Left cardiac atrium (tissue), 4 donors: ENCODE results near the gene CENPO. TPM values are rescaled to one million over a fixed set of nuclear protein-coding genes. Genes with fewer than 3 reads are reported as not detected.
A peak's percentile ranks its signal among the peaks of the same experiment; 100 is the strongest.

ENCODE experiments used
- ATAC-seq, 2 donors: fragments of 200-7000 bp; cut with Tn5 transposase; one replicate each; pipeline ENCODE4 v1.9.1; 2020; ENCODE audit warnings: mild to moderate bottlenecking in 2 of 2, moderate library complexity in 2 of 2
- DNase-seq: peaks from one replicate; pipeline ENCODE4 v3.0.0-alpha.2; 2020
- intact Hi-C, 2 donors: fragments of 100-400 bp; cut with DNase I; formaldehyde crosslinking; loops; one replicate each; pipeline versions ENCODE4 v1.14.1 to v1.15.1; 2022 to 2023
- long read RNA-seq: library from polyadenylated mRNA; unstranded; transcript quantifications from one replicate; pipeline ENCODE4 v2.0.0, GENCODE V29; 2021
- total RNA-seq, 2 donors: library from RNA; stranded (reverse); fragmentation: NEBNext Ultra II Directional; extraction: Animal tissue kit (Norgen Biotek cat#: 25700); gene quantifications; one replicate each; pipeline ENCODE4 v1.2.1, GENCODE V29; 2021
- donor health status: DM: no; HTN: yes; CAD: no.
- donor health status: DM: no; HTN: yes; CAD: no; lungs with severe emphysema.
- donor health status: DM: yes; HTN: yes; CAD: no.
- donor health status: Dilated cardiomyopathy.

CENPO gene, protein sequence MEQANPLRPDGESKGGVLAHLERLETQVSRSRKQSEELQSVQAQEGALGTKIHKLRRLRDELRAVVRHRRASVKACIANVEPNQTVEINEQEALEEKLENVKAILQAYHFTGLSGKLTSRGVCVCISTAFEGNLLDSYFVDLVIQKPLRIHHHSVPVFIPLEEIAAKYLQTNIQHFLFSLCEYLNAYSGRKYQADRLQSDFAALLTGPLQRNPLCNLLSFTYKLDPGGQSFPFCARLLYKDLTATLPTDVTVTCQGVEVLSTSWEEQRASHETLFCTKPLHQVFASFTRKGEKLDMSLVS
- total RNA-seq, result 1 to 10 TPM; 3.0 to 4.2 TPM
- long read RNA-seq, result 0 reads

- intact Hi-C loops, result loop anchor here in 1 of 2 donors (10.0 kb wide), 1 partner anchor 298 kb away; the partner anchor contains the start of gene NCOA1
- DNase-seq, result peak; percentile 98
- ATAC-seq, result peak; percentile 99
Observed at GRCh38 chr2:24792874-24793760, at the start of gene CENPO, which contains the start of gene PTRHD1. TSS of gene CENPO (plus strand) at chr2:24793425. CDS start at chr2:24793920, 495 bp downstream. TSS of gene PTRHD1 (minus strand) at chr2:24793391. CDS start at chr2:24793377, 14 bp downstream.

DNA sequence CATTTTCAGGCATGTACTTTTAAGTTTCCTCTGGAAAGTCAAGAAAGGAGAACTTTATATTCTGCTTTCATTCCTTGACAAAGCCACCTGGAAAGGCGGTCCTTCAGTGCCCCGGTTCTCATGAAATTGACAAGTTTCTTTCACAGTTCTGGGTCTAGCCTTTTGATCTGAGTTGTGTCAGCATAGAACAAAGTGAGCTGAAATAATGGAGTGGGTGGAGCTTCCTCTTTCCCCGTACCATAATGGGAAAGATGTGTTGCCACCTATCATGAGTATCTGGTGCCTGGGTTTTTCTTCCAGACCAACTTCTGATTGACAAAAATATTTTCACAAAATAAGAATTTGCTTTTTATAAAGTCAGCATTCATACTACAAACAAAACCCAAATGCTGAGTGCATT, 49.3 kb upstream of the CENPO start:
- no peak for DNase-seq
- ATAC-seq, result no peak
- intact Hi-C loops, result no loop called here

- no peak for DNase-seq
- intact Hi-C loops, result no loop called here
- no peak for ATAC-seq
Observed at GRCh38 chr2:24744356-24744755, 48.9 kb upstream of the CENPO start.

GRCh38 chr2:24745825-24746224, 47.4 kb upstream of the CENPO start:
- intact Hi-C loops, result no loop called here
- ATAC-seq, result no peak
- no peak for DNase-seq

DNA sequence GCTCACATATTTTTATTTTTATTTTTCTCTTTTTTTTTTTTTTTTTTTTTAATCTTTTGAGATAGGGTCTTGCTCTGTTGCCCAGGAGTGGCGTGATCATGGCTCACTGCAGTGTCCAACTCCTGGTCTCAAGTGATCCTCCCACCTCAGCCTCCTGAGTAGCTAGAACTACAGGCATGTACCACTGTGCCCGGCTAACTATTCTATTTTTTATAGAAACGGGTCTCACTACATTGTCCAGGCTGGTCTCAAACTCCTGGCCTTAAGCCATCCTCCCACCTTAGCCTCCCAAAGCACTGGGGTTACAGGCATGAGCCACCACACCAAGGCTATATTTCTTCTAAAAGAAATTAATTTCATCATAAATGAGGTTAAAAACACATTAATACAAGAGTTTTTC, 45.9 kb upstream of the CENPO start:
- intact Hi-C loops, result no loop called here
- ATAC-seq, result no peak
- no peak for DNase-seq

GRCh38 chr2:24749069-24749691, 44.0 kb upstream of the CENPO start:
- intact Hi-C loops, result no loop called here
- ATAC-seq (no peak), DNase-seq (no peak)

DNA sequence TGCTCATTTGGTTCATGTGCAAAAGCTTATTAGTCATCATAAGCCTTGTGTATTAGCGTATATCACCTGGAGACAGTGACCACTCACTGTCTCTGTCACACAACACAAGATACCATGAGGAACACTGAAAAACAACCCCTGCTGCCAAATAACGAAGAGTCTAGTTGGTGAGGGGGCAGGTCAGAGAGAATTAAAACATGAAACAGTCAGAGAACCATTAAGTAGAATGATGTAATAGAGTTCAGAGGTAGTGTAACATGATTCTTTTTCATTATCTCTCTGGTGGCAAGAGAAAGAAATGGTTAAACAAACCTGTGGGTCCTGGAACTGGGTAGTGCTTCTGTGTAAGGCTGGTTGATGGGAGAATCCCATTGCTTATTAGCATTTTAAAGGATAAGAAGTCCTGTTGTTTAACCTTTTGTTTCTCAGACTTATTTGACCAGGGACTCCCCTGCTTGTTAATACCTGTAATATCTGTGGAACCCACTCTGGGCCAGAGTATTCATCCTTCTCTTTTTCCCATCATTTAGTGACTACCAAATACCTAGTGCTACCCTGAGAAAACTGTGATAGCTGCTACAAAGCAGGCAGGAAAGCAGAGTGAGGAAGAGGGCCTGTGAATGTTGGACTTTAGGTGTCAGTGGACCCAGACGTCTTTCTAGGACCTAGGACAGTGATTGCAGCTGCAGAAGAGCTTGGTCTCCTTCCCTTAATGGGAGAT, 38.1 kb upstream of the CENPO start:
- no peak for ATAC-seq
- intact Hi-C loops, result no loop called here
- no peak for DNase-seq

DNA sequence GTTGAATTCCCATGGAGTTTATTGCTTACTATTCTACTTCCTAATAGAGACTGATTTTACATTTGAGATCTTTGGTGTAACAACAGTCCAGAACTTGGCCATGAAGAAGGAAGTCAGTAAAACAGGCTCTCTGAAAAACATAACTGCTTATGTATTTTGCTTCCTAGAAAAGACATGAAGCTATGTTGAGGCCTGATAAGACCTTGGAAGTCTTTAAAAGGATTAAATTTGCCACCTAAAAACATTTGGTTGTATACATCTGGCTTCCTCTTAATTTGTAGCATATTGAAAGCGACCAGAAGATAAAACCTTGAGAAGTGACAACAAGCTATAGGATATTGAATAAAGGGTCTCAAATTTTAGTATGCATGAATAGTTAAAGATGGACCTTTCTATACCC, 36.4 kb upstream of the CENPO start:
- no peak for DNase-seq
- intact Hi-C loops, result no loop called here
- ATAC-seq, result no peak

DNA sequence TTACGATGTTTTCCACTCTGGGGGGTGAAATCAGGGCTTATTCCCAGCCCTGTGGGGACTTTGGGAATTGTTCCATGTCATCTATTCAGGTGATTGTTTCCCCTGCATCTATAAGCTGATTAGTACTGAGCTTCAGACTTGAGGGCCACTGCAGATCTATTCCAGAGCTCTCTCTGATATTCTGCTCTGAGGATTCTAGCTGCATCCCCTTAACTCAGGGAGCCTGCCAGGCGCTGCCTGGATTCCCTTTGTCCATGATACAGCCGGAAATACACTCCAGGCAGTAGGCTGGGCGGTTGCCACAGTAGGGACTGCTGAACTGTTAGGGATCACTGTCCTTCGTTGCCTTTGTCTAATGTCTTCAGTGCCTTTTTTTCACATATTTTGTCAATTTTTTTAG, 31.4 kb upstream of the CENPO start:
- intact Hi-C loops, result no loop called here
- DNase-seq, result no peak
- ATAC-seq, result no peak

- intact Hi-C loops, result no loop called here
- no peak for ATAC-seq
- DNase-seq, result no peak
Observed at GRCh38 chr2:24762518-24762917, 30.7 kb upstream of the CENPO start.

DNA sequence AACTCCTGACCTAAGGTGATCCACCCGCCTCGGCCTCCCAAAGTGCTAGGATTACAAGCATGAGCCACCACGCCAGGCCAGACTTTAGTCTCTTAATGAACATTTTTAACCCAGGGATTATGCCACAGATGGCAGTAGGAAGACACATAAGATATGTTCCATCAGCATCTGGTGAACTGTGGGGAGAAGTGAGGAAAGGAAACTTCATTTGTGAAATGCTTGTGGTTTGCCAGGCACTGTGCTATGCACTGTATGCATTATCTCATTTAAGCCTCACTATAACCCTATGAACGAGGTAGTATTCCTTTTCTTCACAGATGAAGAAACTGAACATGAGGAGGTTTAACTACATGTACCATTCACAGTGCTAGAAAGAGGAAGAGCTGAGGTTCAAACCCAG, 29.4 kb upstream of the CENPO start:
- no peak for DNase-seq
- intact Hi-C loops, result no loop called here
- ATAC-seq, result no peak

- DNase-seq (no peak), ATAC-seq (peak in 1 of 2 donors; percentile 22)
- intact Hi-C loops, result no loop called here
Observed at GRCh38 chr2:24766609-24767008, 26.6 kb upstream of the CENPO start.

DNA sequence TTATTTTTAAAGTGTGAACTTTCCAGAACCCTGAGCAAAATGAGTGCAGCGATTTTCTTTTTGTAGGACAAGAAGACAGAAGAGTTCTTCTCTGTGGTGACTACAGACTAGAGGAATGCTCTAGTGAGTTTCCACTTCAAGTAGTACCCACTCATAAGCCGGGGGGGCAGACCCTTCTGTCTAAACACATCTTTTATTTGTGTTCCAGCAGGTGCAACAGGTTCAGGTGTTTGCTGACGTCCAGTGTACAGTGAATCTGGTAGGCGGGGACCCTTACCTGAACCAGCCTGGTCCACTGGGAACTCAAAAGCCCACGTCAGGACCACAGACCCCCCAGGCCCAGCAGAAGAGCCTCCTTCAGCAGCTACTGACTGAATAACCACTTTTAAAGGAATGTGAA, 25.2 kb upstream of the CENPO start:
- DNase-seq (no peak), ATAC-seq (no peak)
- intact Hi-C loops, result no loop called here

- intact Hi-C loops, result no loop called here
- ATAC-seq, result peak; percentile 55 to 70
- peak; percentile 57 for DNase-seq
Observed at GRCh38 chr2:24768601-24769000, 24.6 kb upstream of the CENPO start.

- ATAC-seq (no peak), DNase-seq (no peak)
- intact Hi-C loops, result no loop called here
Observed at GRCh38 chr2:24771061-24771460, 22.2 kb upstream of the CENPO start.

DNA sequence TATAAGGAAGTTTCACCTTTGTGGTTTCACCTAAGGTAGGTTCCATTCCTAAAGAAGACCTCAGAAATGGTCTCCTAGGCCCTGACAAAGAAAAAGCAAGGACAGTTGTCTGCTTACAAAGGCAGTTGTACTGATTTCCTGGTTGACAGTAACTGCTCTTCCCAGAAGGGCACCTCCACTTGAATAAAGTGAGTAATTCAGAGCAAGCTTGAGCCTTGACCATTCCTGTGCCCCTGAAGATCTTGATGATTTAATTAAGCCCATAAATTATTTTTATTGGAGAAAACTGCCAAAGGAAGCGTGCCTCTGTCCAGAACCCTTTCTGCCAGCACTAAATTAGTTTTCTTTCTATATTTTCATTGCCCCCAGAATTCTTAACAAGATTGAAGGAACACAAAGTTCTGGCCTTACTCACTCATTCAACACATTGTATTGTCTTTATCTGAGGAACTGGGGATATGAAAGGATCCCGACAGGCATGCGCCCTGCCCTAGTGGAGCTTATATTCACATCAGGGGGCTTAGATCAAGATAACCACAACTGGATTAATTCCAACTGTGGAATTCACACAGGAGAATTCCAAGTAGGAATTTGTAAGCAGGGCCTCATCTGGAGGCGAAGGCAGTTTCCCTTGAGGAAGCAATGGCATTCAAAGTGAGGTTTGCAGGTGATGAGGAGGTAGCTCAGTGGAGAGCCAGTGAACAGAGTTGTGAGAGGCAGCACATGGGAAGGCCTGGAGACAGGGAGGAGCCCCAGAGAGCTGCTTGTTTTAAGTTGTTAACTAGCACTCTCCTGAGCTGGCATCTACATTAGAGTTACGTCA, 21.2 kb upstream of the CENPO start:
- no peak for ATAC-seq
- DNase-seq, result no peak
- intact Hi-C loops, result no loop called here

GRCh38 chr2:24774373-24774772, 18.9 kb upstream of the CENPO start:
- intact Hi-C loops, result no loop called here
- no peak for DNase-seq
- no peak for ATAC-seq

- no peak for ATAC-seq
- intact Hi-C loops, result no loop called here
- DNase-seq, result no peak
Observed at GRCh38 chr2:24779116-24779515, 14.1 kb upstream of the CENPO start.

DNA sequence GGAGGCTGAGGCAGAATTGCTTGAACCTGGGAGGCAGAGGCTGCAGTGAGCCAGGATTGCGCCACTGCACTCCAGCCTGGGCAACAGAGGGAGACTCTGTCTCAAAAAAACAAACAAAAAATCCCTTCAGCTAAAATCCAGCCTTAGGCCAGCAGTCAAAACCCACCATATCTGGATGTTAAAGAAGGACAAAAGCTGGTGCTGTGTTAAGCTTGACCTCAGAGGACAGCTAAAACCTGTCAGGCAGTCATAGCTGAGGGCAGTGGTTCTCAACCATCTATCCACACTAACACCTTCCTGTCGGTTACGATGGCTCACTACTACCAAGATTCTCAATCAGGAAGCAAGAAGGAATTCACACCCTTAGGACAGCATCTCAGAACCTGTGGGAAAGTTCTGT, 9.6 kb upstream of the CENPO start:
- no peak for DNase-seq
- no peak for ATAC-seq
- intact Hi-C loops, result no loop called here
